ENCODE results near the gene ASXL1.

Gene ASXL1

DNA sequence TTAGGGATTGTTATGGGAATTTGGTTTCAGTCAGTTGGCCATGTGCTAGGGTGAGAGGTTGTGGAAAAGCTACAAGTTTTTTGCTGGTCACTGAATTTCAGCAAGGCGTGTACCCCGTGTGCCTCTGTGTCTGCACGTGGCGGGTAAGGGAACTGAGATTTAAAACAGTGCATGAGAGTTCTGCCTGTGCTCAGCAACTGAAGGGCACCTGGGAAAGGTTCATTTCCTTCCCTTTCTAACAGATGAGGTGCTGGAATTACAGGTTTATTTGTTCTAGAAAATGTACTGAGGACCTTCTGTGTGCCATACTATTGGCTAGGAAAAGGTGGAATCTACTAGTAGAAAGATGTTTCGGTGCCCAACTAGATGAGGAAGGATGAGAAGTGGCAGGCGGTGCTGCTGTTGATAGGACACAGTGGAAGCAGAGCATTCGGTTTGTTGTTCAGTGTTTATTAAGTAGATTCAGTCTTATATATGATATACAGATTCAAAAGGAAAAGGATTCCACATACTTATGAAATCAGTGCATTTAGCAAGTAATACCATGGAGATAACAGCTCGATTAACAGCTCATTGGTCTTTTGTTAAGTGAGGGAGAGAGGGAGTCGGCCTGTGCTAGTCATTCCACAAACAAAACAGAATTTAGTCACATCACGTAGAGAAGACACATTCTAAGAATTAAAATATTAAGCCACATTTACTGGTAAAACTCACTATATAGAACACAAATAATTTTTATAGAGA is 84.7 kb downstream of the ASXL1 start:
- DNase-seq = no peak

- no peak for DNase-seq
These were observed 85.3 kb downstream of the ASXL1 start for GRCh38 chr20:32443386-32443974.

DNA sequence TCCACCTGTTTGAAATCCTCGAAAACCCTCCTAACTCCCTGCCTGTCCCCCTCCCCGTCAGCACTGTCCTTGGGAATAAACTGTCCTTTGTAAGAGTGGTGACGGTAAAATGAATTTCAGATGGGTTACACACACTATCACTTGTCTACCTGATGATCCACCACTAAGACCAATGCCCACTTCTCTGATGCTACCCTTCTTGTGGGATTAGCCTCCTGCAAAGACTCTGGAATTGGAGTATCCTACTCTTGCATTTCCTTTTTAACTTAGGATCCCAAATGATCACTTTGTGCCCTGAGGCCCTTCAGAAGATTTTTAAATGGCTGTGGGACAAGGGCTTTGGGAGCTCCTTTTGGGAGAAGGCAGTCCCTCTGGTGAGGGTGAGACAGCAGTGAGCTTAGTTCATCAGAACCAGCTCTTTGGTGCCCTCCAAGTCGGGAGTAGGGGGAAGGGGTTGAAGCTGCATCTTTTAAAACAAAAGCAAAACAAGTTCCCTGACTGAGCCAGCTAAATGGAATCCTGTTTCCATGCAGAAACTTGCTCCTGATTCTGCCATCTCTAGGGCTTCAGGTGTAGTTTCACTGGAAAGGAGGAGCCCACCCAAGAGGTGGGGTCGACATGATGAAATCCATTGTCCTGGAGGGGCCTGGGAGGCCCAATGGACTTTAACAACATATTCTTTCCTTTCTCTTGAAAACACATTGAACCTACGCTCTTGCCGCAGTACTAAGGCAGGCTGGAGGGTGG is 86.5 kb downstream of the ASXL1 start:
- no peak for DNase-seq

- DNase-seq = no peak
These were observed 87.6 kb downstream of the ASXL1 start for GRCh38 chr20:32445539-32446273.

DNA sequence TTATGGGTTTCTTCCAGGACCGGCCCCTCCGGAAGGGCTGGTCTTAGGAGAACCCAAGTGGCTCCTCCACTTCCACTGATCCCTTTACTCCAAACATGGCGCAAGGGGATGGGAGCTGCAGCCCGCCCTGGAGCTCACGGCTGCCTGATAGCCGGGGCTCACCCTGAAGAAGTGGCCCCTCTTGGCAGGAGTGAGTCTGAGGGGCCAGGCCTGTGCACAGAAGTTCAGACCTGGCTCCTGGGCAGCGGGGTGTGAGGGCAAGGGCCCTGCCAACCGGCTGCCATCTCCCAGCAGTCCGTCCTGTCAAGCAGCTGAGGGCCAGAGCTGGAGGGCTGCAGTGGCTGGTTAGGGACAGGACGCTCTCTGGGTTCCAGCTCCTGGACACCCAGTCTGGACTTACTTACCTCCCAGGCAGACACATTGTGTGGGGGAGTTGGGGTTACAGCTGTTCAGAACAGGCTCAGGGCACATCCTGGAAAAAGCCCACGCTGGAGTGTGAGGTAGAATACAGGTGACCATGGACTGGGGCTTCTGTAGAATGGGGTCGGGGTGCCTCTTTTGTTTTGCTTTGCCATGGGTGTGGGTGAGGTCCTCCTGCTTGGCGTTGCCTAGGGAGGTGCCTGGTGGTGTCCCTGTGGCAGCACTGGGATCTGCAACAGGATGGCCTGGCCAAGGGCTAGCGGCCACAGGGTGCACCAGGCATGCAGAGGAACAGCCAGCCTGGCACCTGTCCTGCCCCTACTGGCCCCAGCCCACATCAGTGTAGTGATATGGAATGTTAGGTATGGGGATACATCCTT is 88.4 kb downstream of the ASXL1 start:
- no peak for DNase-seq

DNA sequence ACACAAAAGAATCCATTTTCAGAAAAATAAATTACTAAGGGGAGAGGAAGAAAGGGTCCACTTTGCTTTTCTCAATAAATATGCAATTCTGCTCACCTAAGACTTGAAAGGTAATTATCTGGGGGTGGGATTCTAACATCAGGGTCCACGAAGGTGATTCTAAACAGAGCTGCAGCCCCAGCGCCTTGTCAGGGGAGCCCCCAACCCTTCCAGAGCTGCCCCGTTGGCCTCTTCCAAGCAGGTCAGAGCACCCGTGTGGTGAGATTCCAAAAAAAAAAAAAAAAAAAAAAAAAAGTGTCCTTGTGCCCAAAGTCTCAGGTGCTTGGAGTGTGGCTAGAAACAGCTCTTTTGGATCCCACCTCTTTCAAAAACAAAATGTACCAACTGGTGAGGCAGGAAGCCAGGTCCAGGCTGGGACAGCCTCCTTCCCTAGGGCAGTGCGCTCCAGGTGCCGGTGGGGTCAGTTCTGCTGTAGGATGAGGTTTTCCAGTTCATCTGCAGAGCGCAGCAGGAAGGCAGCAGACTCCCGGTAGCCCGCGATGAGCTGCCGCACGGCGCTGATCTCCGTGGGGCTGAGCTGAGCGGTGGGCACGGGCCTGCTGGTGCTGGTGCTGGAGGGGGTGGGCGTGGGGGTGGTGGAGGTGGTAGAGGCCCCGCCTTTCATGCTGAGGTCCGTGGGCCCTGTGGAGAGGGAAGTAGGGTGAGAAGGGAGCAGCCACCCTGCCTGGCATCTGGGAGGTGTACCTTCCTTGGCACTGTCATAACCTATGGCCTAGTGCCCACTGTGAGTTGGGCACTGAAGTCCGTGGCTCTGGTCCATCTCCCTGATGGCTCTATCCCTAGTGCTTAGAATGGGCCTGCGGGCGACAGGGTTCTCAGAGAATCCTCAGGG is 89.3 kb downstream of the ASXL1 start:
- DNase-seq = no peak

GRCh38 chr20:32448306-32449056 is 90.3 kb downstream of the ASXL1 start:
- no peak for DNase-seq

DNA sequence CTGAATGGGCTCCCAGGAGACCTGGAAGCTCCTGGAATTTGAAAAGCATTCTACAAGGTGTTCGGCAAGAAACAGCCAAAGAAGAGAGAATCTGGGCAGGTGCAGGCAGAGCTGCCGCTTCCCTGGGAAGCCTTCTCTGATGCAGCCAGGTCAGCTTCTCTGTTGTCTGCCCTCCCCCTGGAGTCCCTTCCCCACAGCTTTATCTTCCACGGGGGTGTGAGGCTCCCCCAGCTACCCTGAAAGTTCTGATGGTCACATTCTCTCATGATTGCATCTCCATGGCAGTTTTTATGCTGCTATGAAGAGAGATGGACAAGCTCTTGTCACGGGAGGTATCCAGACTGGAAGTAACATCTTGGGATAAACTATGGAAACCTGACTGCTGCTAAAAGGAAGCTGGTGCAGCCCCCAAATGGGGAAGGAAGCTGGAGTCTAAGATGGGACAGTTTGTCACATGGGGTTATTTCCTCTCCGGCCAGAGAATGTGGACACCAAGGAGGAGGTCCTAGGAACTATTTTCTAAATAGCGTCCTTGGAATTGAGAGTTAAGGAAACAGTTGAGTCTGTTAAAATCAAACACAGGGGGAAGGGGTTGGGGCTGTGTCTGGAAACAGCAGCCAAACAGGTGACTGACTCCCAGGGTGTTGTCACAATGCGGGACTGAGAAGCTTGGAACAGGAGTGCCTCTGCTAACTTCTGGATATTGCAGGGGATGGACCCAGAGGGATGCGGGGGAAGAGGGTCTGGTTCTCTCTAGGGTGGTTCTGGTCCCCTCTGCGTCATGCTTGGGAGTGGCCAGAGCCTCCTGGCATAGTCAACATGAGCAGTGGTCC is 91.1 kb downstream of the ASXL1 start:
- no peak for DNase-seq

DNA sequence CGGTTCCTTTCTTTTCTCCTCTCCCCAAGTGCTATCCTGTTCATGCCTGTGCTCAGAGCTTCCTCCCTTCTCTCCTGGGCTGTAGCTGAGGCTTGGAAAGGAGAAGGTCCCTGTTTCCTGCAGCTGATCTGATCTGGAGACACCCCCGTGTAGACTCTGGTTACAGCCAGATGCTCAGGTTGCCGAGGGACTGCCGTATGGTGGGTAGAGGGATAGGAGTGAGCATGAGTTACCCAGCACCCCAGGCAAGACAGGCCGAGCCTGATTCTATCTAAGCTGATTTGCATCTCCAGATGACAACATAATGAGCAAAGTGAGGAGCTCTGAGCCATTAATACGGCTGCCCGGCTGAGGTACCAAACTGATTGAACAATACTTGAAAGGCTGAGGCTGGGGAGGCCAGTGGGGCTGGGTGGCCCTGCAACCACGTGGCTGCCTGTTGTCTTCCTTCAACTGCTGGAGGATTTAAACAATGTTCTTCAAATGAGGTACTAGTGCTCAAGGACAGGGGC is 91.8 kb downstream of the ASXL1 start:
- no peak for DNase-seq

GRCh38 chr20:32450484-32451061 is 92.4 kb downstream of the ASXL1 start:
- DNase-seq = no peak

DNA sequence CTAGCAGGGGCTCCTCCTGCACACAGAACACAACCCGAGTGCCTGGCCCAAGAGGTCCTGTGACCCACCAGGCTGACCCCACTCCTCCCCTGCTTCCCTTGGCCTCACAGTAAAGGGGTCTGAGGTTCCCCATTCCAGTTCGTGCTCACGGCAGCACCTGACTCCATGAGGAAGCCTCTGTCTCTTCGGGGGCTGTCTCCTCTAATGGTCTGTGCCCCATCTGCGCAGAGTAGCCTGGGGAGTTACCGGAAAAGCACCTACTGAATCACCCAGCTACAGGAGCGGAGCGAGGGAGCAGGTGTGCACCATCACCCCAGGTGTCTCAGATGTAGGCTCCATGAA is 93.2 kb downstream of the ASXL1 start:
- DNase-seq = no peak

DNA sequence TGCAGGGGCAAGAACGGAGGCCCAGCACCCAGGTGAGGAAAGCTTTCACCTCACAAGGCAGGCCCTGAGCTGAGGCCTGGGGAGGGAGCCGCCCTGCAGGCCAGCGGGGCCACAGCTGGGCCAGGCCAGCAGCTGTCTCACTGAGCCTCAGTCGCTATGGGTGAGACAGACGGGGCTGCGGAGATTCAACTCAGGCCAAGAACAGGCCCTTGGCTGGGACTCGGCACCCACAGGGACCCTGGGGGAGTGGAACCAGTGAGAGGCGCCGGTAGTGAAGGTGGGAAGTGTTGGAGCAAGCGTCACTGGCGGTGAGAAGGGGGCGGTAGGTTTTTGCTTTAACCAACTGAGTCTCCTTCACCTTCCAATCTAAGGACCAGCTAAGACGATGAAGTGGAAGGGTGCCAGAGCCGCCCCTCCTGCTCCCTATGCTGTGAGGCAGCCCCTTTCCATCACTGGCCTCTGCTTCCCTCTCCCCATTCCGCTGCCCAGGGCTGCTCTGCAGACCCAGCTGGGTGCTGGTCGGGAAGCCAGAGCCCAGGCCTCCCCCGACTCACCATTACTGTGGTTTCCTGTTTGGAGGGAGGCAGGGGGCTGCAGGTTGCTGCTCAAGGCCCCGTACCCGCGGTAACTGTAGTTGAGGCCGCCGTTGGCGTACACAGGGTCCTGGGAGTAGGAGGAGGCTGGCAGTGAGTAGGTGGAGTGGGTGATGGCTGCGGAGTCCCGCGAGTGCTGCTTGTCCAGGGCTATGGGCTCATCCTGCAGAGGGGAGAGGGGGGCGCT is 93.7 kb downstream of the ASXL1 start:
- DNase-seq = no peak

- DNase-seq = no peak
These were observed 94.8 kb downstream of the ASXL1 start for GRCh38 chr20:32452776-32453466.

DNA sequence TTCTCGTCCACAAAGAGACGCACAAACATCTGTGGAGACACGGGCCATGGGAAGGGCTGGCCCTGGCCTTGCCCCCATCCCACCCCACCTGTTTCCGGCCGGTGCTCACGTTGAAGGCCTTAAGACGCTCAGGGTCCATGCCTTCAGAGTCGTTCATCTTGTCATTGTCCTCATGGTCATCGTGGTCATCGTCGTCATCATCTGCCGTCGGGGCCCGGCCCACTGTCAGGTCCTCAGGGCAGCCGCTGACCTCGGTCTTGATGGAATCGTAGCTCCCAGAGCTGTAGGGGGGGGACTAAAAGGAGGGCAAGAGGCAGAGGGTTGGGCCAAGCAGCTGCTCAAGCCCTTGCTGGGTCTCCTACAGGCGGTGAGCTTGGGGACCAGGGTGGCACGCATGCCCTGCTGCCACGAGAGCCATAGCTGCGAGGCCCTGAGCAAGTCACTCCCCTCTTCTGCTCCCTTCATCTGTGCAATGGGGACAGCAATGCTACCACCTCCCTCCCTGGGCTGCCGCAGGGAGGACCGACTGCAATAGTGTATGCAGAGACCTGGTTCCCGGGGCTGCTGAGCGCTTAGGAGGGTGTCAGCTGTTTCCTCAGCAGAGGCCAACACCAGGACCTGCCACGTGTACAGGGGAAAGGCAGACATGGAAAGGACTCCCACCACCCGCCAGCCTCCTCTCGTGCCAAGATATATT is 95.5 kb downstream of the ASXL1 start:
- DNase-seq = no peak

DNA sequence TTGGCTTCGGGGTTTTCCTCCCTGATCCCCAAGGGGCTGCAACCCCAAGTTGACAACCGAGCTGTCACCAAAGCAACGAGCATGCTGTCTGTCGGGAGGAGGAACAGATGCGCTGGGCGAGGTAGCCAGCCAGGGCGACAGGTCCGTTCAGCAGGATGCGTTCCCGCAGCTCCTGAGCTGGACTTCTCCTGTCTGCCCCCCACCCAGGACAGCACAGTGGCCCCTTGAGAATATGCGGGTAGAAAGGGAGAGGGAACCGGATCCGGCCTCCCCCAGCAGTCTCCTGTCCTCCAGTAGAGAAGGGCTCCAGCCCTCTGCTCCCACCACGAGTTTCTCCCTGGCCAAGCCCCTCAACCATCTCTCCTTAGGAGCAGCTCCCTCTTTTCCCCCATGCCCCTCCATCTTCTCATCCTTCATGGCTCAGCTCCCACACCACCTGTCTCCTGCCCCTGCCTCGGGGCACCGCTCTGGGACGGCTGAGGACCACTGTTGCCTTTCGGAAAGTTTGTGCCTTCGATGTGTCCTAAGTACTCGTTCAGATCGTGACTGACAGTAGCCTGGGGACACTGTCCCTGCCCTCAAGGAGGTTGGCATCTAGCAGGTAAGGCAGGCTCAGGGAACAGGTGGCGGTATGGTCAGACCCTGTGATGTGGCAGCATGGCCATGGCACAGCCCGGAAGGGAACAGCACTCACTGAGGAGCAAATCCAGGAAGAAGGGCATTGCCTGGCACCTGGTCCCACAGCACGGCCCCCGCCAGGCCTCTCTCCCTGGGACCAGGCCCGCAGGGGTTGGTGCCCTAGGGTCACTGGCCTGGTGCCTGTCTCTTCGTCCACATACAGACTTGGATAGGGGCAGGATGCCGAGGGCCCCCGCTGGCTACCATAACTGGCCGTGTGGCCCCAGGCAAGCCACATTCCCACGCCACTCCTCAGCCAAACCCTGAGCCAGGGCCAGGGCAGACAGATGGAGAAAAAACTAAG is 96.3 kb downstream of the ASXL1 start:
- no peak for DNase-seq
